Measurements from ENCODE around the gene ACACA. TPM values are rescaled to one million over a fixed set of nuclear protein-coding genes. Genes with fewer than 3 reads are reported as not detected.

ACACA gene
- total and polyA plus RNA-seq, 2 experiments from 2014 or later: 59.6 to 164 TPM

DNA sequence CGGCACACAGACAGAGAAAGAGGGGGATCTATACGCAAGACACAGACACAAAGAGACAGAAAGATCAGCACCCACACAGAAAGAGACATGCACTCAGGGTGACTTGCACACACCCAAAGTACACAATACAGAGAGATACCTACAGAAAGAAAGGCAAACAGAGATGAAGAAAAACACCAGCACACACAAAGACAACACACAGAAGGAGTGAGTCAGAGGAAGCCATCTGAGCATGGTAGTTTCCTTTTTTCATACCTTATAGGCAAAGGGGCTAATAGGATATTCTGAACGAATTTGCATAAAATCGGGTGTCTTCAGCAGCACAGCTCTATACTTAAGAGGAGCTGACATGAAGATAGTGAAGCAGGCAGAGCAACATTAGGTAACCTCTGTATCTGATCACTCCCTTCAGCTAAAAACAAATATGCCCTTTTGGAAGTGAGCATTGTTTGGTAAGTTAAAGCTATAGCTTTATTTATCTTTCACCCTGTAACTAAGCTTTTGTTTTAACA is 259.3 kb downstream of the ACACA start (continued):
- TF ChIP-seq, protein P1, sequence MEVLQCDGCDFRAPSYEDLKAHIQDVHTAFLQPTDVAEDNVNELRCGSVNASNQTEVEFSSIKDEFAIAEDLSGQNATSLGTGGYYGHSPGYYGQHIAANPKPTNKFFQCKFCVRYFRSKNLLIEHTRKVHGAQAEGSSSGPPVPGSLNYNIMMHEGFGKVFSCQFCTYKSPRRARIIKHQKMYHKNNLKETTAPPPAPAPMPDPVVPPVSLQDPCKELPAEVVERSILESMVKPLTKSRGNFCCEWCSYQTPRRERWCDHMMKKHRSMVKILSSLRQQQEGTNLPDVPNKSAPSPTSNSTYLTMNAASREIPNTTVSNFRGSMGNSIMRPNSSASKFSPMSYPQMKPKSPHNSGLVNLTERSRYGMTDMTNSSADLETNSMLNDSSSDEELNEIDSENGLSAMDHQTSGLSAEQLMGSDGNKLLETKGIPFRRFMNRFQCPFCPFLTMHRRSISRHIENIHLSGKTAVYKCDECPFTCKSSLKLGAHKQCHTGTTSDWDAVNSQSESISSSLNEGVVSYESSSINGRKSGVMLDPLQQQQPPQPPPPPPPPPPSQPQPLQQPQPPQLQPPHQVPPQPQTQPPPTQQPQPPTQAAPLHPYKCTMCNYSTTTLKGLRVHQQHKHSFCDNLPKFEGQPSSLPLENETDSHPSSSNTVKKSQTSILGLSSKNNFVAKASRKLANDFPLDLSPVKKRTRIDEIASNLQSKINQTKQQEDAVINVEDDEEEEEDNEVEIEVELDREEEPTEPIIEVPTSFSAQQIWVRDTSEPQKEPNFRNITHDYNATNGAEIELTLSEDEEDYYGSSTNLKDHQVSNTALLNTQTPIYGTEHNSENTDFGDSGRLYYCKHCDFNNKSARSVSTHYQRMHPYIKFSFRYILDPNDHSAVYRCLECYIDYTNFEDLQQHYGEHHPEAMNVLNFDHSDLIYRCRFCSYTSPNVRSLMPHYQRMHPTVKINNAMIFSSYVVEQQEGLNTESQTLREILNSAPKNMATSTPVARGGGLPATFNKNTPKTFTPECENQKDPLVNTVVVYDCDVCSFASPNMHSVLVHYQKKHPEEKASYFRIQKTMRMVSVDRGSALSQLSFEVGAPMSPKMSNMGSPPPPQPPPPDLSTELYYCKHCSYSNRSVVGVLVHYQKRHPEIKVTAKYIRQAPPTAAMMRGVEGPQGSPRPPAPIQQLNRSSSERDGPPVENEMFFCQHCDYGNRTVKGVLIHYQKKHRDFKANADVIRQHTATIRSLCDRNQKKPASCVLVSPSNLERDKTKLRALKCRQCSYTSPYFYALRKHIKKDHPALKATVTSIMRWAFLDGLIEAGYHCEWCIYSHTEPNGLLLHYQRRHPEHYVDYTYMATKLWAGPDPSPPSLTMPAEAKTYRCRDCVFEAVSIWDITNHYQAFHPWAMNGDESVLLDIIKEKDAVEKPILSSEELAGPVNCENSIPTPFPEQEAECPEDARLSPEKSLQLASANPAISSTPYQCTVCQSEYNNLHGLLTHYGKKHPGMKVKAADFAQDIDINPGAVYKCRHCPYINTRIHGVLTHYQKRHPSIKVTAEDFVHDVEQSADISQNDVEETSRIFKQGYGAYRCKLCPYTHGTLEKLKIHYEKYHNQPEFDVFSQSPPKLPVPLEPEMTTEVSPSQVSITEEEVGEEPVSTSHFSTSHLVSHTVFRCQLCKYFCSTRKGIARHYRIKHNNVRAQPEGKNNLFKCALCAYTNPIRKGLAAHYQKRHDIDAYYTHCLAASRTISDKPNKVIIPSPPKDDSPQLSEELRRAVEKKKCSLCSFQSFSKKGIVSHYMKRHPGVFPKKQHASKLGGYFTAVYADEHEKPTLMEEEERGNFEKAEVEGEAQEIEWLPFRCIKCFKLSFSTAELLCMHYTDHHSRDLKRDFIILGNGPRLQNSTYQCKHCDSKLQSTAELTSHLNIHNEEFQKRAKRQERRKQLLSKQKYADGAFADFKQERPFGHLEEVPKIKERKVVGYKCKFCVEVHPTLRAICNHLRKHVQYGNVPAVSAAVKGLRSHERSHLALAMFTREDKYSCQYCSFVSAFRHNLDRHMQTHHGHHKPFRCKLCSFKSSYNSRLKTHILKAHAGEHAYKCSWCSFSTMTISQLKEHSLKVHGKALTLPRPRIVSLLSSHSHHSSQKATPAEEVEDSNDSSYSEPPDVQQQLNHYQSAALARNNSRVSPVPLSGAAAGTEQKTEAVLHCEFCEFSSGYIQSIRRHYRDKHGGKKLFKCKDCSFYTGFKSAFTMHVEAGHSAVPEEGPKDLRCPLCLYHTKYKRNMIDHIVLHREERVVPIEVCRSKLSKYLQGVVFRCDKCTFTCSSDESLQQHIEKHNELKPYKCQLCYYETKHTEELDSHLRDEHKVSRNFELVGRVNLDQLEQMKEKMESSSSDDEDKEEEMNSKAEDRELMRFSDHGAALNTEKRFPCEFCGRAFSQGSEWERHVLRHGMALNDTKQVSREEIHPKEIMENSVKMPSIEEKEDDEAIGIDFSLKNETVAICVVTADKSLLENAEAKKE (CRISPR knock-in tag; IDR thresholded peaks at IDR 0.05): no peak
- TF ChIP-seq CREB1 (CRISPR knock-in tag; IDR thresholded peaks at IDR 0.05; ENCODE audit: low read depth) (no peak), POLR2AphosphoS5 (IDR thresholded peaks at IDR 0.05; ENCODE audit: low read depth) (no peak)

DNA sequence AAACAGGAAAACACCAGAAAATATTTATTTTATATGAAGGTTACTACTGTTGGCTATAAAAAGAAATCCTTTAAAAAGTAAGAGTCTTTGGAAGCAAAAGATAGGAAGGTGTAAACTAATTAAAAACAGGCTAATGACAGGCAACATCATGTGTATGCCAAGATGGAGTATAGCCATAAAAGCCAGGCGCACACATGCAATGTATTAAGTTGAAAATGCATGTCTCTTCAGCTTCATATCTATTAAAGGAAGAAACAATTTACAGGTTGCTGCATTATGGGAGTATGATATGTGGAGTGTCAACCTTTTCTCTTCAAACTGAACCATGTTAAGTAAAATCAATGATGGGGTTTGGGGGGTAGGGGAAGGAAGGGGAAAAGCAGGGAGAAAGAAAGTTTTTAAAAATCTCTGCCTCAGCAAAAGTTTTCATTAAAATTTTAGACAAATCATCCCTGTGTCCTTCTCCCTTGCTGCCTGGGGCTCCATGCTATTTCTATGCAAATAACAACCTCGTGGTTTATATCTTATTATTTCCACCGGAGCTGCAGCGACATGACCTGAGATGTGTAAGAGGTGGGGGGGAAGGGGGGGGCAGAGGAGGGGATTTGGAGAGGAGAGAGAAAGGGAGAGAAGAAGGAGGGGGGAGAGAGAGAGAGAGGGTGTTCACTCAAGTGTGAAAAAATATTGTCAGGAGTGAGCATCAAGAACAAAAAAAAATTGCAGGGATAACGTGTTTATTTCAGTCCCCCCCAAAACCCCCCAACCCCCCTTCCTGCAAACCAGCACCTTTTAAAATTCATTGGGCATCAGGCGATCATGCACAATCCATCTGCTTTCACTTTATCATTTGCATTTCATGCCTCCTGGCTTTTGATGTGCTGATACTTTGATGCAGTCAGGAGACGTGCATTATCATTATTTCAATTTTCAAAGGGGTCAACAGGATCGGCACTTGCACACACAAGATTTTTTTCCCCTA is 260.3 kb downstream of the ACACA start:
- Mint-ChIP-seq H3K36me3 (ENCODE audit: low read depth) (peaks cover 22% of the 10 kb centered on the region), H3K9me3 (no peaks in the 10 kb centered on the region), H3K27me3 (ENCODE audit: insufficient read depth, low read depth, poor library complexity) (no peaks in the 10 kb centered on the region), H3K4me3 (no peak overlapping the region), H3K4me1 (peaks cover 17% of the 10 kb centered on the region), H3K27ac (peak overlapping the region; percentile 21; the same call in 1 of the 2 replicates)
- ATAC-seq (no peak), DNase-seq (ENCODE audit: low spot score) (no peak)
- Histone ChIP-seq H3K27me3 (ENCODE audit: insufficient read depth) (no peaks in the 10 kb centered on the region), H3K4me3 (no peak overlapping the region), H3K79me2 (replicated peaks; ENCODE audit: insufficient read depth) (no peaks in the 10 kb centered on the region), H3K9me2 (ENCODE audit: insufficient read depth) (no peaks in the 10 kb centered on the region; the same call in 1 of the 2 replicates), H3K4me2 (peak overlapping the region; percentile 46; the same call in 1 of the 2 replicates), H3K4me1 (ENCODE audit: insufficient read depth) (peaks cover 19% of the 10 kb centered on the region), H3F3A (replicated peaks; ENCODE audit: low read depth) (0 out of 2 replicates have a peak, but pooled peaks cover 12% of the 10 kb centered on the region), H3K36me3 (ENCODE audit: insufficient read depth) (peaks cover 3% of the 10 kb centered on the region; the same call in 1 of the 2 replicates), H2AFZ (no peak overlapping the region), H3K27ac (ENCODE audit: low read depth) (peak overlapping the region; percentile 82), H4K20me1 (replicated peaks; ENCODE audit: insufficient read depth) (0 out of 2 replicates have a peak, but pooled peaks cover 3% of the 10 kb centered on the region)
- TF ChIP-seq, protein P2, sequence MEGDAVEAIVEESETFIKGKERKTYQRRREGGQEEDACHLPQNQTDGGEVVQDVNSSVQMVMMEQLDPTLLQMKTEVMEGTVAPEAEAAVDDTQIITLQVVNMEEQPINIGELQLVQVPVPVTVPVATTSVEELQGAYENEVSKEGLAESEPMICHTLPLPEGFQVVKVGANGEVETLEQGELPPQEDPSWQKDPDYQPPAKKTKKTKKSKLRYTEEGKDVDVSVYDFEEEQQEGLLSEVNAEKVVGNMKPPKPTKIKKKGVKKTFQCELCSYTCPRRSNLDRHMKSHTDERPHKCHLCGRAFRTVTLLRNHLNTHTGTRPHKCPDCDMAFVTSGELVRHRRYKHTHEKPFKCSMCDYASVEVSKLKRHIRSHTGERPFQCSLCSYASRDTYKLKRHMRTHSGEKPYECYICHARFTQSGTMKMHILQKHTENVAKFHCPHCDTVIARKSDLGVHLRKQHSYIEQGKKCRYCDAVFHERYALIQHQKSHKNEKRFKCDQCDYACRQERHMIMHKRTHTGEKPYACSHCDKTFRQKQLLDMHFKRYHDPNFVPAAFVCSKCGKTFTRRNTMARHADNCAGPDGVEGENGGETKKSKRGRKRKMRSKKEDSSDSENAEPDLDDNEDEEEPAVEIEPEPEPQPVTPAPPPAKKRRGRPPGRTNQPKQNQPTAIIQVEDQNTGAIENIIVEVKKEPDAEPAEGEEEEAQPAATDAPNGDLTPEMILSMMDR (conservative IDR thresholded peaks at IDR 0.05; ENCODE audit: low read depth in 2 of 2): no peak
- no peak for TF ChIP-seq STAT1 (IDR thresholded peaks at IDR 0.05; ENCODE audit: unreplicated experiment)

Data from GM23338 (cell line).